ENCODE measurements around the gene NIT1.

GRCh38 chr1:161133220-161133740 lies 15.4 kb downstream of the NIT1 start:
- TF ChIP-seq CTCF (IDR thresholded peaks at IDR 0.05) = no peak
- TF ChIP-seq POLR2A (IDR thresholded peaks at IDR 0.05) = no peak
- no peak for TF ChIP-seq POLR2AphosphoS5 (IDR thresholded peaks at IDR 0.05)
- TF ChIP-seq EP300 (IDR thresholded peaks at IDR 0.05) = no peak

Data from suprapubic skin (tissue), 4 donors.